ENCODE data around the gene DNLZ. TPM values are rescaled to one million over a fixed set of nuclear protein-coding genes. Genes with fewer than 3 reads are reported as not detected.

Gene DNLZ
- total RNA-seq, 3 donors from 2014 or later, result 9.3 to 17.1 (median 10.8) TPM

GRCh38 chr9:136381311-136381710, 17.8 kb upstream of the DNLZ start:
- H3K36me3 ChIP-seq (ENCODE audit: low read depth), result peaks cover 6% of the 10 kb centered on the region
- ATAC-seq, result no peak
- intact Hi-C loops (cut with DNase I, micrococcal nuclease), result no loop called here

DNA sequence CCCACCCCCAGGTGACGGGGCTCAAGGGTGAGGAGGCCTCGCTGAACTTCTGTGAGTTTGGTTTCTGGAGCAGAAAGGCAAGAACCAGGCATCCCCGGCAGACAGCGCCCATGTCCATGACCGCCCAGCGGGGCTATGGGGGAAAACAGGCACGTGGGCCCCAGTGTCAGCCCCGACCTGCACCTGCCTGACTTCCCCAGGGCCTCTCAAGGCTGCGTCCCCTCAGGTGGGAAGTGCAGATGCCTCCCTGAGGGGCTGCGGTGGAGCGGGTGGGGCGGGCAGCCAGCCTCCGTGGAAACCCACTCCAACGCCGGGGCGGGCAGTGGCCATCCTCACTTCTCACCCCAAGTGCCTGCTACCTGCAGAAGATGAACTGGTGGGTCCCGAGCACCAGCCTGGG, 16.8 kb upstream of the DNLZ start:
- Histone ChIP-seq H3K36me3 (ENCODE audit: low read depth) (peaks cover 6% of the 10 kb centered on the region), H3K4me3 (no peak overlapping the region), H3K4me1 (ENCODE audit: low read depth) (no peaks in the 10 kb centered on the region), H3K9me3 (no peaks in the 10 kb centered on the region)
- intact Hi-C loops (cut with DNase I, micrococcal nuclease), result no loop called here
- TF ChIP-seq, protein P1, sequence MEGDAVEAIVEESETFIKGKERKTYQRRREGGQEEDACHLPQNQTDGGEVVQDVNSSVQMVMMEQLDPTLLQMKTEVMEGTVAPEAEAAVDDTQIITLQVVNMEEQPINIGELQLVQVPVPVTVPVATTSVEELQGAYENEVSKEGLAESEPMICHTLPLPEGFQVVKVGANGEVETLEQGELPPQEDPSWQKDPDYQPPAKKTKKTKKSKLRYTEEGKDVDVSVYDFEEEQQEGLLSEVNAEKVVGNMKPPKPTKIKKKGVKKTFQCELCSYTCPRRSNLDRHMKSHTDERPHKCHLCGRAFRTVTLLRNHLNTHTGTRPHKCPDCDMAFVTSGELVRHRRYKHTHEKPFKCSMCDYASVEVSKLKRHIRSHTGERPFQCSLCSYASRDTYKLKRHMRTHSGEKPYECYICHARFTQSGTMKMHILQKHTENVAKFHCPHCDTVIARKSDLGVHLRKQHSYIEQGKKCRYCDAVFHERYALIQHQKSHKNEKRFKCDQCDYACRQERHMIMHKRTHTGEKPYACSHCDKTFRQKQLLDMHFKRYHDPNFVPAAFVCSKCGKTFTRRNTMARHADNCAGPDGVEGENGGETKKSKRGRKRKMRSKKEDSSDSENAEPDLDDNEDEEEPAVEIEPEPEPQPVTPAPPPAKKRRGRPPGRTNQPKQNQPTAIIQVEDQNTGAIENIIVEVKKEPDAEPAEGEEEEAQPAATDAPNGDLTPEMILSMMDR (IDR thresholded peaks at IDR 0.05), result no peak
- DNase-seq (no peak), ATAC-seq (no peak)

More at GRCh38 chr9:136381311-136381710, 17.8 kb upstream of the DNLZ start:
- TF ChIP-seq, protein P1 (IDR thresholded peaks at IDR 0.05), result no peak
- no peaks in the 10 kb centered on the region for H3K9me3 ChIP-seq
- DNase-seq, result no peak
- H3K4me3 ChIP-seq, result no peak overlapping the region
- no peaks in the 10 kb centered on the region for H3K4me1 ChIP-seq (ENCODE audit: low read depth)

- H3K4me3 ChIP-seq, result no peak overlapping the region
- TF ChIP-seq, protein P1 (IDR thresholded peaks at IDR 0.05), result no peak
- intact Hi-C loops (cut with DNase I, micrococcal nuclease), result no loop called here
- H3K4me1 ChIP-seq (ENCODE audit: low read depth), result no peaks in the 10 kb centered on the region
- no peaks in the 10 kb centered on the region for H3K9me3 ChIP-seq
- DNase-seq (no peak), ATAC-seq (no peak)
- H3K36me3 ChIP-seq (ENCODE audit: low read depth), result peaks cover 6% of the 10 kb centered on the region
Measured at GRCh38 chr9:136379891-136380290, 16.3 kb upstream of the DNLZ start.

DNA sequence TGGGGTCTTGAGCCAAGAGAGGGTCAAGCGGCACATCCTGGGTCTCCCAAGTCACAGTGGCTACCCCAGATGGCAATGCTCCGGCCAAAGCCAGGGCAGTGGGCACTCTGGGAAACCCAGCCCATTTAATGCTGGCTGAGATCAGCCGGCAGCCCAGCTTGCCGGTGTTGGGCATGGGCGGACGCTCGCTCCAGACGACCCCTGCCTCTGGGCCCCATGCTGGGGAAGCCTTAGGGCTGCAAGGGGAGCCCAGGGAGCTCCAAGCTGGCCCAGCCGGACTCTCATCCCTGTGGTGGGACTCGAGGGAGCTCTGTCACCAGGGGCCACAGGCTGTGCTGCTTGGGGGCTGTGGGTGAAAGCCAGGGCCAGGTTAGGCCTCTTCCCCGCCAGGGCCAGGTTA, 15.9 kb upstream of the DNLZ start:
- Histone ChIP-seq H3K36me3 (ENCODE audit: low read depth) (peaks cover 6% of the 10 kb centered on the region), H3K9me3 (no peaks in the 10 kb centered on the region), H3K4me3 (no peak overlapping the region), H3K4me1 (ENCODE audit: low read depth) (no peaks in the 10 kb centered on the region)
- ATAC-seq (no peak), DNase-seq (no peak)
- intact Hi-C loops (cut with DNase I, micrococcal nuclease), result no loop called here
- TF ChIP-seq, protein P1 (IDR thresholded peaks at IDR 0.05), result no peak

DNA sequence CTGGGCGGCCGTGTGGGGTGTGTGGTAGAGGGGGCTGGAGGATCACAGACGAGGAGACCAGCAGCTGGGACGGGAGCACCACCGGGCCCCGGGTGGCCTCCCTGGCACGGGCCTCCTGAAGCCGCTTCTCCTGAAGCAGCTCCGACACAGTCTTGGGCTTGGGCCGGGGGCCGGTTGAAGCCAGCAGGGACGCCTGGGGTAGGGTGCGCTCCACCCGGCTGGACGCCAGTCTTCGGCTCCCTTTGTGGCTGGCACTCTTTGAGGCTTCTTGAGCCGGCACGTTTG, 15.4 kb upstream of the DNLZ start:
- H3K4me3 ChIP-seq, result no peak overlapping the region
- no peaks in the 10 kb centered on the region for H3K9me3 ChIP-seq
- DNase-seq (no peak), ATAC-seq (no peak)
- H3K4me1 ChIP-seq (ENCODE audit: low read depth), result no peaks in the 10 kb centered on the region
- TF ChIP-seq, protein P1 (IDR thresholded peaks at IDR 0.05), result no peak
- peaks cover 6% of the 10 kb centered on the region for H3K36me3 ChIP-seq (ENCODE audit: low read depth)
- intact Hi-C loops (cut with DNase I, micrococcal nuclease), result no loop called here
